ENCODE data around the gene S100A7A.
"Not testable (repeated sequence)": the region's sequence is repeated elsewhere in the genome, so short reads cannot be mapped to it uniquely, and the experiment has no call there.

DNA sequence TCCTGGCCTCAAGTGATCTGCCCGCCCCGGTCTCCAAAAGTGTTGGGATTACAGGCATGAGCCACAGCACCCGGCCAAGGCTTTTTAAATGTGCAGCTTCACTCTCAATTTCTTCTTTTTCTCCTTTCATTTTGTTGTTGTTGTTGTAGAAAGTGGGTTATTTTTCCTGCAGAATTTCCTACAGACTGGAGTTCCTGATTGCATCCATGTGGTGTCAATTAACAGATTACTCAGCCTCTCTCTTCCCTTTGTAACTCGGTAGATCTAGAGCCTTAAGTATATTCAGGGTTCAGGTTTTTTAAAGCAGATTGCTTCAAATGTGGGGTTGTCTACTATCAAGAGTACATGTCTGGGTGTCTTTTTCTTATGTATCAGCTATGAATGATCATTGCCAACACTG is 32.5 kb downstream of the S100A7A start:
- not testable (repeated sequence) for TF ChIP-seq RAD21 (IDR thresholded peaks at IDR 0.05; ENCODE audit: insufficient read depth, low read depth, low read length); ZZZ3 (IDR thresholded peaks at IDR 0.05; ENCODE audit: control insufficient read depth, insufficient read length, low read depth); ZBTB40 (IDR thresholded peaks at IDR 0.05; ENCODE audit: borderline replicate concordance); TAF1 (IDR thresholded peaks at IDR 0.05; ENCODE audit: borderline replicate concordance, low read depth, low read length); MAX (IDR thresholded peaks at IDR 0.05; ENCODE audit: low read depth, low read length); HDAC2 (IDR thresholded peaks at IDR 0.05); POLR2A (IDR thresholded peaks at IDR 0.05; ENCODE audit: low read depth, low read length)
- TF ChIP-seq, protein P1, sequence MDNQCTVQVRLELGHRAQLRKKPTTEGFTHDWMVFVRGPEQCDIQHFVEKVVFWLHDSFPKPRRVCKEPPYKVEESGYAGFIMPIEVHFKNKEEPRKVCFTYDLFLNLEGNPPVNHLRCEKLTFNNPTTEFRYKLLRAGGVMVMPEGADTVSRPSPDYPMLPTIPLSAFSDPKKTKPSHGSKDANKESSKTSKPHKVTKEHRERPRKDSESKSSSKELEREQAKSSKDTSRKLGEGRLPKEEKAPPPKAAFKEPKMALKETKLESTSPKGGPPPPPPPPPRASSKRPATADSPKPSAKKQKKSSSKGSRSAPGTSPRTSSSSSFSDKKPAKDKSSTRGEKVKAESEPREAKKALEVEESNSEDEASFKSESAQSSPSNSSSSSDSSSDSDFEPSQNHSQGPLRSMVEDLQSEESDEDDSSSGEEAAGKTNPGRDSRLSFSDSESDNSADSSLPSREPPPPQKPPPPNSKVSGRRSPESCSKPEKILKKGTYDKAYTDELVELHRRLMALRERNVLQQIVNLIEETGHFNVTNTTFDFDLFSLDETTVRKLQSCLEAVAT (IDR thresholded peaks at IDR 0.05) = not testable (repeated sequence)
- TF ChIP-seq, protein P2, sequence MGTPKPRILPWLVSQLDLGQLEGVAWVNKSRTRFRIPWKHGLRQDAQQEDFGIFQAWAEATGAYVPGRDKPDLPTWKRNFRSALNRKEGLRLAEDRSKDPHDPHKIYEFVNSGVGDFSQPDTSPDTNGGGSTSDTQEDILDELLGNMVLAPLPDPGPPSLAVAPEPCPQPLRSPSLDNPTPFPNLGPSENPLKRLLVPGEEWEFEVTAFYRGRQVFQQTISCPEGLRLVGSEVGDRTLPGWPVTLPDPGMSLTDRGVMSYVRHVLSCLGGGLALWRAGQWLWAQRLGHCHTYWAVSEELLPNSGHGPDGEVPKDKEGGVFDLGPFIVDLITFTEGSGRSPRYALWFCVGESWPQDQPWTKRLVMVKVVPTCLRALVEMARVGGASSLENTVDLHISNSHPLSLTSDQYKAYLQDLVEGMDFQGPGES (IDR thresholded peaks at IDR 0.05) = not testable (repeated sequence)
- TF ChIP-seq, protein P3, sequence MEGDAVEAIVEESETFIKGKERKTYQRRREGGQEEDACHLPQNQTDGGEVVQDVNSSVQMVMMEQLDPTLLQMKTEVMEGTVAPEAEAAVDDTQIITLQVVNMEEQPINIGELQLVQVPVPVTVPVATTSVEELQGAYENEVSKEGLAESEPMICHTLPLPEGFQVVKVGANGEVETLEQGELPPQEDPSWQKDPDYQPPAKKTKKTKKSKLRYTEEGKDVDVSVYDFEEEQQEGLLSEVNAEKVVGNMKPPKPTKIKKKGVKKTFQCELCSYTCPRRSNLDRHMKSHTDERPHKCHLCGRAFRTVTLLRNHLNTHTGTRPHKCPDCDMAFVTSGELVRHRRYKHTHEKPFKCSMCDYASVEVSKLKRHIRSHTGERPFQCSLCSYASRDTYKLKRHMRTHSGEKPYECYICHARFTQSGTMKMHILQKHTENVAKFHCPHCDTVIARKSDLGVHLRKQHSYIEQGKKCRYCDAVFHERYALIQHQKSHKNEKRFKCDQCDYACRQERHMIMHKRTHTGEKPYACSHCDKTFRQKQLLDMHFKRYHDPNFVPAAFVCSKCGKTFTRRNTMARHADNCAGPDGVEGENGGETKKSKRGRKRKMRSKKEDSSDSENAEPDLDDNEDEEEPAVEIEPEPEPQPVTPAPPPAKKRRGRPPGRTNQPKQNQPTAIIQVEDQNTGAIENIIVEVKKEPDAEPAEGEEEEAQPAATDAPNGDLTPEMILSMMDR (IDR thresholded peaks at IDR 0.05 in 2 of 3, conservative IDR thresholded peaks at IDR 0.05 in 1 of 3; ENCODE audit: control insufficient read depth in 2 of 3, extremely low read depth in 1 of 3, insufficient read depth in 1 of 3, low read depth in 3 of 3, low read length in 3 of 3) = not testable (repeated sequence)

All from GM12878 (cell line).